ENCODE measurements around the gene TPM1. TPM values are rescaled to one million over a fixed set of nuclear protein-coding genes. Genes with fewer than 3 reads are reported as not detected.
"Not testable (repeated sequence)": the region's sequence is repeated elsewhere in the genome, so short reads cannot be mapped to it uniquely, and the experiment has no call there.

The TPM1 gene
- total RNA-seq: 229 TPM
- long read RNA-seq, transcript TPM1-201 (9 exons, 1,670 nt): minor isoform, 60 of 287 reads
- long read RNA-seq, transcript TPM1-206 (9 exons, 1,717 nt): minor isoform, 35 of 287 reads
- long read RNA-seq, transcript TPM1-208 (8 exons, 943 nt): major isoform, 67 of 287 reads
- long read RNA-seq, transcript TPM1-220 (9 exons, 977 nt): minor isoform, 42 of 287 reads
- long read RNA-seq, partial matches to known transcripts: 11 of 287 reads
- long read RNA-seq, other reads (novel, unspliced or antisense): 50 of 287 reads

DNA sequence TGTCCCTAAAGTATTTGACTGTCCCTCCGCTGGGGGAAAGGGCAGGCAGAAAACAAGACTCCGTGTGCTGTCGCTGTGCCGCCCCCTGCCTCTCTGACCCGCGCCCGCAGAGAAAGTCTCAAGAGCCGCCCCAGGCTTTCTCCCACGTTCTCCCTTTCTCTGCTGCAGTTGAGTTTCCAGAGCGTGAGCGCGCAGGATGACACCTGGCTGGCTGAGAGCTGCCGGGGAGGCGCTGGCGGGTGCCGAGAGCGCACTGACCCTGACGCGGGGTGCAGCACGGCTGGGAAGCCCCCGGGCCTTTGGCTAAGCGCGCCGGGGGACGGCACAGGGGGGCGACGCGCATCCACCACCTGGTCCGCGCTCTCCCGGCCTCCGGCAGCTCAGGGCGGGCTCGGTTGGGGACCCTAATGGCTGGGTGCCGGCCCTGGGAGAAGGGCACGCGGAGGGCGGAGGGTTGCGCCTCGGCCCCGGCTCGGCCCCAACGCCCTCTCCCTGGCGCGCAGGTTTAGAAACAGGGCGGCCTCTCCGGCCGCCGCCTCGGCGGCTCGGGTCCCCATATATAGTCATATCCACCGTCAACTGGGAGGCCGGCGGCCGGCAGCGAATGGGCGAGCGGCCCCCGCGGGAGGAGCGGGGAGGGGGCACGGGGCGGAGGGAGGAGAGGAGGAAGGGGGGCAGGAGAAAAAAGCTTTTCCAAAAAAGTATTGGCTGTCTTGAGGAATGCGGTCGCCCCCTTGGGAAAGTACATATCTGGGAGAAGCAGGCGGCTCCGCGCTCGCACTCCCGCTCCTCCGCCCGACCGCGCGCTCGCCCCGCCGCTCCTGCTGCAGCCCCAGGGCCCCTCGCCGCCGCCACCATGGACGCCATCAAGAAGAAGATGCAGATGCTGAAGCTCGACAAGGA lies at the start of gene TPM1:
TSS of gene TPM1 (plus strand) at position 774 of the 903 bp plus-strand sequence. CDS start at position 857, 83 bp downstream.
- Histone ChIP-seq H3K4me1 (peaks cover 11% of the 10 kb centered on the region), H3K27me3 (peaks cover 35% of the 10 kb centered on the region), H3K27ac (peak within 1 kb of the TSS; percentile 78), H3K4me3 (peak within 1 kb of the TSS; percentile 63), H3K9me3 (no peaks in the 10 kb centered on the region), H3K36me3 (peaks cover 3% of the 10 kb centered on the region)
- TF ChIP-seq, protein P1, sequence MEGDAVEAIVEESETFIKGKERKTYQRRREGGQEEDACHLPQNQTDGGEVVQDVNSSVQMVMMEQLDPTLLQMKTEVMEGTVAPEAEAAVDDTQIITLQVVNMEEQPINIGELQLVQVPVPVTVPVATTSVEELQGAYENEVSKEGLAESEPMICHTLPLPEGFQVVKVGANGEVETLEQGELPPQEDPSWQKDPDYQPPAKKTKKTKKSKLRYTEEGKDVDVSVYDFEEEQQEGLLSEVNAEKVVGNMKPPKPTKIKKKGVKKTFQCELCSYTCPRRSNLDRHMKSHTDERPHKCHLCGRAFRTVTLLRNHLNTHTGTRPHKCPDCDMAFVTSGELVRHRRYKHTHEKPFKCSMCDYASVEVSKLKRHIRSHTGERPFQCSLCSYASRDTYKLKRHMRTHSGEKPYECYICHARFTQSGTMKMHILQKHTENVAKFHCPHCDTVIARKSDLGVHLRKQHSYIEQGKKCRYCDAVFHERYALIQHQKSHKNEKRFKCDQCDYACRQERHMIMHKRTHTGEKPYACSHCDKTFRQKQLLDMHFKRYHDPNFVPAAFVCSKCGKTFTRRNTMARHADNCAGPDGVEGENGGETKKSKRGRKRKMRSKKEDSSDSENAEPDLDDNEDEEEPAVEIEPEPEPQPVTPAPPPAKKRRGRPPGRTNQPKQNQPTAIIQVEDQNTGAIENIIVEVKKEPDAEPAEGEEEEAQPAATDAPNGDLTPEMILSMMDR (IDR thresholded peaks at IDR 0.05): no peak
- peak; percentile 85 for DNase-seq
- peak; percentile 85 for ATAC-seq
- intact Hi-C loops (cut with DNase I): no loop called here

DNA sequence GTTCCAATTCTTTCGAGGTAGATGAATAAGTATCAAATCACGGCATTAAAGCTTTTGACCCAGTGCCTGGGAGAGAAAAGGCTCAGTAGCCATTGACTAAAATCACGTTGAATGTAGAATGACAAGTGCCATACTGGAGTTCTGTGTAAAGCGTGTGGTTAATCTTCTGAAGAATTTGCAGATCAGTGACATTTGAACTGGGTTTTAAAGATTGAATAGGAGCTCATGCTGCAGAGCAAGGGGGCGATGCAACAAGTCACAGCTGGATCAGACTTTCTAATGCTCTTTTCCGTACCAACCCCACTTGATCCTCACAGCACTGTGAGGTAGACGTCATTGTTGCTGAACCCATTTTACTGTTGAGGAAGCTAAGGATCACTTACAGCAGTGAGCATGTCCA lies 49.5 kb upstream of the TPM1 start:
- intact Hi-C loops (cut with DNase I): no loop called here
- no peak for ATAC-seq
- H3K4me3 ChIP-seq: no peak overlapping the region
- H3K27me3 ChIP-seq: no peaks in the 10 kb centered on the region
- no peak for DNase-seq
- H3K27ac ChIP-seq: no peak overlapping the region
- TF ChIP-seq, protein P1 (IDR thresholded peaks at IDR 0.05): no peak
- no peaks in the 10 kb centered on the region for H3K36me3 ChIP-seq
- no peaks in the 10 kb centered on the region for H3K9me3 ChIP-seq
- no peaks in the 10 kb centered on the region for H3K4me1 ChIP-seq

DNA sequence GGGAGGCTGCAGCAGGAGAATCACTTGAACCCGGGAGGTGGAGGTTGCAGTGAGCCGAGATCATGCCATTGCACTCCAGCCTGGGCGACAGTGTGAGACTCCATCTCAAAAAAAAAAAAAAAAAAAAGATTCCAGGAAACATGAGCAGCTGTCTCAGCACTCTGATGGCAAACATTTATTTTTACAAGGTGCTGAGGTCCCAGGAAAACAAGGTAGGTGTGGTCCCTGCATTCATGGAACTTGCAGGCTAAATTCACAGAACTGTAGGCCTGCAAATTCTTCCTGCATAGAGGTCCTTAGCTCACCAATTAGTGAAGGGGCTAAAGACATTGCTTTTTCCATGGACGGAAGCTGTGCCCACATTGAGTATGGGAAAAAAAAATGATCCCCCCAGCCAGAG lies 48.9 kb upstream of the TPM1 start:
- H3K27ac ChIP-seq; DNase-seq; ATAC-seq; H3K4me3 ChIP-seq; H3K4me1 ChIP-seq; H3K9me3 ChIP-seq; H3K27me3 ChIP-seq; H3K36me3 ChIP-seq; intact Hi-C loops (cut with DNase I): not testable (repeated sequence)

DNA sequence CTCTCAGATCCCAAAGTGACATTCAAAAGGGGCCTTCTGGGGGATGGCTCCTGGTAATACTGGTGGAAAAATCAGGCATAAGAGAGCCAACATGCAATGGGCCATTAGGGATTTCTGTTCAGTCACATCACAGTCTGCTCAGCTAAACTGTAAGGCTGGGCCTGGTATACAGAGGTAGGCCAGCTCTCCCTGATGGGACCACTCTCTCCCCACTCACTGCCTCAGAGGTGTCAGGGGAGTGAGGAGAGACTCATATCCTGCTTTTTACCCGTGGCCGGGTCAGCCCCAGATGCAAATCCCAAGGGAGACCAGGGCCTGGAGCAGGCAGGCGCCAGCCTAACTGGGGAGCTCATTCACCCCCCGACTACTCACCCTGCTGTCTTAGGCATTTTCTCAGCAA lies 48.1 kb upstream of the TPM1 start:
- Histone ChIP-seq H3K36me3 (no peaks in the 10 kb centered on the region), H3K27me3 (no peaks in the 10 kb centered on the region), H3K27ac (no peak overlapping the region), H3K4me1 (no peaks in the 10 kb centered on the region), H3K9me3 (no peaks in the 10 kb centered on the region), H3K4me3 (no peak overlapping the region)
- ATAC-seq: no peak
- TF ChIP-seq, protein P1 (IDR thresholded peaks at IDR 0.05): no peak
- intact Hi-C loops (cut with DNase I): no loop called here
- DNase-seq: no peak

DNA sequence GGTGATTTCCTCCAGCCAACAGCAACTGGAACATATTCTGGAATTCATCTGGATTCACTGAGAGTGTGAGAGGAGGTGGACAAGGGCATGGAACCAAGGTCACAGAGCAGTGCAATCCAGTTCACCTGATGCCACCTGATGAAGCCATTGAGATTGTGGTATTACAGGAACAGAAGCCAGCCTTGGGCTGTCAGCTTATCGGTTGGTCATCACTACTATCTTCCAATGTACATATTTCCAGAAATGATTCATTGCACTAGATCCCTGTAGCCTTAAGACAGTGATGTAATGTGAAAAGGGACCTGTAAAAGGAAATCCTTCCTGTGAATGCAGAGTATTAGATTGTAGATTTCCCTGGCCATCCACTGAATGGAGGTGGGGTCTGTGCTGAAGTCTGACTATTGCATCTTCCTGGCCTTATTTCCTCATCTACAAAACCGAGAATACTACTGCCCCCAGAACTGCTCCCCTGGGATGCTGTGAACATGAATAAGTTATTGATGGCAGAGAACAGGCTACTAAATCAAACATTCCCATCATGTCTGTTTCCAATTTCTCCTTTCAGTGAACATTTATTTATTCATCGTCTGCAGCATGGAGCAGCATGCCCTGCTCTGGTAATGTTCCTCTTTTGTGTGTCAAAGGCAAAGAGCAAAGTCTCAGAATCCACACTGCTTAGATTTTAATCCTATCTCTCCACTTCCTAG lies 47.4 kb upstream of the TPM1 start:
- H3K4me3 ChIP-seq: no peak overlapping the region
- H3K9me3 ChIP-seq: no peaks in the 10 kb centered on the region
- ATAC-seq (no peak), DNase-seq (no peak)
- no peaks in the 10 kb centered on the region for H3K27me3 ChIP-seq
- no peaks in the 10 kb centered on the region for H3K4me1 ChIP-seq
- intact Hi-C loops (cut with DNase I): no loop called here
- no peak overlapping the region for H3K27ac ChIP-seq
- TF ChIP-seq, protein P1 (IDR thresholded peaks at IDR 0.05): no peak
- no peaks in the 10 kb centered on the region for H3K36me3 ChIP-seq

All from upper lobe of right lung (tissue), 1 donor.